Sigmoid colon (tissue), 4 donors: Measurements from ENCODE around the gene ROBO1.

Source experiments
- POLR2A ChIP-seq, 2 donors: fragments of 450-650 bp; IDR thresholded peaks; one replicate each; pipeline ENCODE4 v1.6.1; 2016; ENCODE audit warnings: antibody characterized with exemption in 2 of 2, mild to moderate bottlenecking in 2 of 2, moderate library complexity in 2 of 2
- POLR2AphosphoS5 ChIP-seq, 4 donors: sonication (generic); formaldehyde crosslinking; IDR thresholded peaks; one replicate each; pipeline ENCODE4 v1.6.1; 2017; ENCODE audit warnings: antibody characterized with exemption in 4 of 4
- TF ChIP-seq, protein P1 (sequence below), 4 experiments: fragments of 450-650 bp in 3 of 4; fragments of 200-600 bp in 1 of 4; IDR thresholded peaks; one replicate each; pipeline ENCODE4 v1.5.1; 2016 to 2019; ENCODE audit warnings: antibody characterized with exemption in 4 of 4, mild to moderate bottlenecking in 3 of 4, moderate library complexity in 2 of 4

DNA sequence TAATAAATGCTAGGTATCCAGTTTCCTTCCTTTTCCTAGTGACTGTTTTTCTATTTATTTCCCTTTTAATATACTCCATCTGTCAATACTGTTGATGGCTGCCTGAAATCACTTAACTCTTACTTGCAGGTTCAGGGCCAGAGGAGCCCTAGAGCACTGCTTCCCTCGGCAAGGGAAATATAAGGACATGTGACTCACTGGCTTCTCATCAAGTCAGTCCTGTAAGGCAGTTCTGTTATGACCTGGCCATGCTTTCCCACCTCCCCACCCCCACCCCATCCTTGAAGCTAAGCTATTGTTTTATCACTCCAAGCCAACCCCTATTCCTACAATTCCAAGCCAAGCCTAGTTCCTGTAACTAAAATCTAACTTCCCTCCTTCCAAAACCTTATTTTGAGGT is 800.7 kb downstream of the ROBO1 start:
- TF ChIP-seq POLR2A (IDR thresholded peaks at IDR 0.05) (no peak), POLR2AphosphoS5 (IDR thresholded peaks at IDR 0.05) (no peak)
- TF ChIP-seq, protein P1, sequence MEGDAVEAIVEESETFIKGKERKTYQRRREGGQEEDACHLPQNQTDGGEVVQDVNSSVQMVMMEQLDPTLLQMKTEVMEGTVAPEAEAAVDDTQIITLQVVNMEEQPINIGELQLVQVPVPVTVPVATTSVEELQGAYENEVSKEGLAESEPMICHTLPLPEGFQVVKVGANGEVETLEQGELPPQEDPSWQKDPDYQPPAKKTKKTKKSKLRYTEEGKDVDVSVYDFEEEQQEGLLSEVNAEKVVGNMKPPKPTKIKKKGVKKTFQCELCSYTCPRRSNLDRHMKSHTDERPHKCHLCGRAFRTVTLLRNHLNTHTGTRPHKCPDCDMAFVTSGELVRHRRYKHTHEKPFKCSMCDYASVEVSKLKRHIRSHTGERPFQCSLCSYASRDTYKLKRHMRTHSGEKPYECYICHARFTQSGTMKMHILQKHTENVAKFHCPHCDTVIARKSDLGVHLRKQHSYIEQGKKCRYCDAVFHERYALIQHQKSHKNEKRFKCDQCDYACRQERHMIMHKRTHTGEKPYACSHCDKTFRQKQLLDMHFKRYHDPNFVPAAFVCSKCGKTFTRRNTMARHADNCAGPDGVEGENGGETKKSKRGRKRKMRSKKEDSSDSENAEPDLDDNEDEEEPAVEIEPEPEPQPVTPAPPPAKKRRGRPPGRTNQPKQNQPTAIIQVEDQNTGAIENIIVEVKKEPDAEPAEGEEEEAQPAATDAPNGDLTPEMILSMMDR (IDR thresholded peaks at IDR 0.05), result no peak
